H1 (cell line): ENCODE results near the gene MAP2K5. TPM values are rescaled to one million over a fixed set of nuclear protein-coding genes. Genes with fewer than 3 reads are reported as not detected.
A peak's percentile ranks its signal among the peaks of the same experiment; 100 is the strongest.

Source experiments
- CTCF ChIA-PET: fragments of 300-600 bp; sonication (Branson Sonifier 250); formaldehyde crosslinking; loops from one replicate; lab custom pipeline; 2021; ENCODE audit not compliant: partially characterized antibody; lab: Charles Lee
- POLR2A ChIA-PET: fragments of 300-600 bp; sonication (Branson Sonifier 250); formaldehyde crosslinking; loops from one replicate; lab custom pipeline; 2021; ENCODE audit warnings: inconsistent platforms; ENCODE audit not compliant: partially characterized antibody; lab: Charles Lee
- DNase-seq, 2 experiments: peaks; one replicate each; pipeline versions ENCODE4 v3.0.0 to v3.0.0-alpha.2; 2010 to 2022; ENCODE audit warnings: low spot score in 2 of 2, low read depth in 1 of 2, mixed read lengths in 1 of 2
- FAIRE-seq: peaks from 2 replicates; lab custom pipeline; 2011; peaks lifted over from hg19 to GRCh38; lab: Jason Lieb, UNC
- H2AFZ ChIP-seq: 2 replicates; pipeline ENCODE4 v1.8.1; 2012; ENCODE audit warnings: low read length, inconsistent platforms
- H2AK5ac ChIP-seq: 2 replicates; pipeline ENCODE4 v1.6.1; 2013; ENCODE audit warnings: low read depth, low read length
- H2BK120ac ChIP-seq: replicated peaks from 2 replicates; pipeline ENCODE3; 2013; ENCODE audit warnings: low read depth, low read length, inconsistent platforms
- H2BK12ac ChIP-seq: 2 replicates; pipeline ENCODE4 v1.6.1; 2013; ENCODE audit warnings: low read depth, low read length
- H2BK15ac ChIP-seq: 2 replicates; pipeline ENCODE4 v1.6.1; 2013; ENCODE audit warnings: low read length
- H2BK20ac ChIP-seq: 2 replicates; pipeline ENCODE4 v1.6.1; 2013; ENCODE audit warnings: low read length
- H2BK5ac ChIP-seq: 2 replicates; pipeline ENCODE4 v1.6.1; 2013; ENCODE audit warnings: low read depth, low read length
- H3K14ac ChIP-seq: 2 replicates; pipeline ENCODE4 v1.6.1; 2013; ENCODE audit warnings: inconsistent platforms; ENCODE audit not compliant: insufficient read length
- H3K18ac ChIP-seq: 2 replicates; pipeline ENCODE4 v1.6.1; 2013; ENCODE audit warnings: low read length; ENCODE audit errors: extremely low read depth
- H3K23ac ChIP-seq: 2 replicates; pipeline ENCODE4 v1.6.1; 2013; ENCODE audit warnings: inconsistent platforms; ENCODE audit not compliant: insufficient read length
- H3K23me2 ChIP-seq: 2 replicates; pipeline ENCODE4 v1.6.1; 2013; ENCODE audit warnings: low read depth, low read length
- H3K27ac ChIP-seq: 2 replicates; pipeline ENCODE4 v1.6.1; 2011; ENCODE audit warnings: low read depth, low read length, inconsistent platforms
- H3K27me3 ChIP-seq, 4 experiments: replicated peaks in 1 of 4; 1 replicate in 1 of 4; 2 replicates in 3 of 4; pipeline versions ENCODE4 v1.6.1 to v1.8.1; 2011 to 2013; ENCODE audit warnings: low read length in 3 of 4, mild to moderate bottlenecking in 3 of 4, inconsistent platforms in 2 of 4, mixed read lengths in 2 of 4, moderate library complexity in 1 of 4; ENCODE audit not compliant: control insufficient read depth in 3 of 4, insufficient read depth in 3 of 4; ENCODE audit errors: extremely low read depth in 1 of 4
- H3K36me3 ChIP-seq, 4 experiments: 2 replicates each; pipeline versions ENCODE4 v1.6.1 to v1.8.1; 2011 to 2013; ENCODE audit warnings: mild to moderate bottlenecking in 4 of 4, low read length in 3 of 4, moderate library complexity in 2 of 4, control low read depth in 1 of 4, inconsistent platforms in 1 of 4; ENCODE audit not compliant: insufficient read depth in 4 of 4, control insufficient read depth in 2 of 4
- H3K4ac ChIP-seq: replicated peaks from 2 replicates; pipeline ENCODE3; 2013; ENCODE audit warnings: low read length, low read depth, mixed read lengths, inconsistent platforms; ENCODE audit not compliant: insufficient read length
- H3K4me1 ChIP-seq, 4 experiments: replicated peaks in 1 of 4; 1 replicate in 1 of 4; 2 replicates in 3 of 4; pipeline versions ENCODE4 v1.6.1 to v1.8.1; 2011 to 2013; ENCODE audit warnings: low read length in 3 of 4, inconsistent platforms in 2 of 4, mixed read lengths in 1 of 4; ENCODE audit not compliant: insufficient read depth in 4 of 4, control insufficient read depth in 3 of 4
- H3K4me2 ChIP-seq, 2 experiments: 2 replicates each; pipeline versions ENCODE4 v1.6.1 to v1.8.1; 2011 to 2013; ENCODE audit warnings: low read depth in 2 of 2, low read length in 2 of 2, control low read depth in 1 of 2, inconsistent platforms in 1 of 2, mild to moderate bottlenecking in 1 of 2; ENCODE audit not compliant: insufficient read depth in 1 of 2
- H3K4me3 ChIP-seq, 4 experiments: fragments of 200-600, 300-600 bp in 1 of 4; sonication (generic), shearing (Covaris generic), sonication (Bioruptor Twin) in 1 of 4; 2 replicates each; pipeline versions ENCODE4 v1.5.1 to v1.8.1; 2011 to 2016; ENCODE audit warnings: low read length in 4 of 4, low read depth in 3 of 4, control low read depth in 2 of 4, inconsistent platforms in 2 of 4, mild to moderate bottlenecking in 2 of 4, mixed read lengths in 1 of 4, moderate library complexity in 1 of 4; ENCODE audit not compliant: insufficient read depth in 2 of 4; ENCODE audit errors: extremely low read depth in 1 of 4
- H3K56ac ChIP-seq: replicated peaks from 2 replicates; pipeline ENCODE3; 2013; ENCODE audit warnings: low read depth, mild to moderate bottlenecking, mixed read lengths, low read length, inconsistent platforms; ENCODE audit not compliant: insufficient read length
- H3K79me1 ChIP-seq: 2 replicates; pipeline ENCODE4 v1.6.1; 2013; ENCODE audit warnings: low read depth, low read length, control low read depth
- H3K79me2 ChIP-seq, 2 experiments: 2 replicates each; pipeline versions ENCODE4 v1.6.1 to v1.8.1; 2012 to 2013; ENCODE audit warnings: low read length in 2 of 2, mild to moderate bottlenecking in 2 of 2, inconsistent platforms in 1 of 2; ENCODE audit not compliant: insufficient read depth in 2 of 2, control insufficient read depth in 1 of 2
- H3K9ac ChIP-seq, 4 experiments: replicated peaks in 1 of 4; 1 replicate in 1 of 4; 2 replicates in 3 of 4; pipeline versions ENCODE4 v1.6.1 to v1.8.1; 2011 to 2013; ENCODE audit warnings: low read depth in 3 of 4, low read length in 3 of 4, control low read depth in 2 of 4, mild to moderate bottlenecking in 2 of 4, moderate library complexity in 2 of 4, inconsistent platforms in 1 of 4; ENCODE audit errors: extremely low read depth in 1 of 4
- H3K9me3 ChIP-seq, 2 experiments: 2 replicates each; pipeline versions ENCODE4 v1.6.1 to v1.8.1; 2012 to 2013; ENCODE audit warnings: mild to moderate bottlenecking in 2 of 2, moderate library complexity in 2 of 2, control low read depth in 1 of 2, inconsistent platforms in 1 of 2, low read depth in 1 of 2, low read length in 1 of 2, mixed read lengths in 1 of 2; ENCODE audit not compliant: insufficient read depth in 2 of 2
- H4K20me1 ChIP-seq, 2 experiments: replicated peaks in 1 of 2; 2 replicates each; pipeline versions ENCODE3 to v1.8.1; 2011 to 2013; ENCODE audit warnings: inconsistent platforms in 2 of 2, low read length in 2 of 2, mild to moderate bottlenecking in 1 of 2; ENCODE audit not compliant: insufficient read depth in 2 of 2, control insufficient read depth in 1 of 2
- H4K5ac ChIP-seq: 2 replicates; pipeline ENCODE4 v1.6.1; 2013; ENCODE audit warnings: low read length, low read depth, mixed read lengths, inconsistent platforms; ENCODE audit not compliant: insufficient read length
- H4K8ac ChIP-seq: 2 replicates; pipeline ENCODE4 v1.8.0; 2013; ENCODE audit warnings: mild to moderate bottlenecking, moderate library complexity, low read length, inconsistent platforms; ENCODE audit not compliant: insufficient read depth; ENCODE audit errors: extremely low read depth
- H4K91ac ChIP-seq: replicated peaks from 2 replicates; pipeline ENCODE3; 2013; ENCODE audit warnings: low read length, mixed read lengths, inconsistent platforms; ENCODE audit not compliant: insufficient read length
- CTBP2 ChIP-seq: IDR thresholded peaks from 2 replicates; pipeline ENCODE4 v1.7.0; 2011; ENCODE audit warnings: borderline replicate concordance, mild to moderate bottlenecking, moderate library complexity, mixed read lengths, low read length; ENCODE audit not compliant: insufficient read depth, insufficient read length
- KDM1A ChIP-seq: fragments of 200-600, 300-600 bp; sonication (generic); IDR thresholded peaks from 2 replicates; pipeline ENCODE4 v1.7.1; 2016; ENCODE audit warnings: mild to moderate bottlenecking, low read length, borderline replicate concordance
- MAX ChIP-seq: IDR thresholded peaks from 2 replicates; pipeline ENCODE4 v1.6.1; 2012; ENCODE audit warnings: inconsistent platforms
- USF2 ChIP-seq: IDR thresholded peaks from 2 replicates; pipeline ENCODE4 v1.6.1; 2011; ENCODE audit warnings: low read length, improper control_type of control experiment
- WGBS, 2 experiments: shearing (Covaris generic) in 1 of 2; methylation state at CpG; one replicate each; pipeline versions ENCODE4 v1.1.6 to v1.1.7; 2013 to 2015; ENCODE audit warnings: low lambda C conversion rate in 2 of 2, mixed read lengths in 2 of 2, inconsistent platforms in 1 of 2, low coverage in 1 of 2, missing lambda C conversion rate in 1 of 2; ENCODE audit not compliant: insufficient replicate concordance in 2 of 2, insufficient coverage in 1 of 2, insufficient read length in 1 of 2; ENCODE audit errors: extremely low coverage in 1 of 2, missing lambda C conversion rate in 1 of 2; 5-methylcytosine and 5-hydroxymethylcytosine counted together
- polyA plus RNA-seq, 7 experiments: library from polyadenylated mRNA; depleted of rRNA in 3 of 7; stranded (reverse) in 5 of 7; unstranded in 2 of 7; fragments of >200 nt in 5 of 7; fragments of 200-250 nt in 2 of 7; gene quantifications; 1 replicate in 5 of 7; 2 replicates in 1 of 7; 4 replicates in 1 of 7; pipeline versions ENCODE4 v1.2.1 to v1.2.3, GENCODE V29; 2011 to 2013; ENCODE audit warnings: missing spikeins in 2 of 7, mixed read lengths in 2 of 7
- total RNA-seq: library from RNA; stranded (reverse); fragmentation: NEBNext Ultra II Directional; extraction: Animal tissue kit (Norgen Biotek cat#: 25700); gene quantifications from 2 replicates; pipeline ENCODE4 v1.2.1, GENCODE V29; 2021

The MAP2K5 gene
- total and polyA plus RNA-seq, 2 of the 8 experiments (the other 6 are each of a cell fraction or from before 2014, with no cell fraction given) = 4.4 to 15.8 TPM

DNA sequence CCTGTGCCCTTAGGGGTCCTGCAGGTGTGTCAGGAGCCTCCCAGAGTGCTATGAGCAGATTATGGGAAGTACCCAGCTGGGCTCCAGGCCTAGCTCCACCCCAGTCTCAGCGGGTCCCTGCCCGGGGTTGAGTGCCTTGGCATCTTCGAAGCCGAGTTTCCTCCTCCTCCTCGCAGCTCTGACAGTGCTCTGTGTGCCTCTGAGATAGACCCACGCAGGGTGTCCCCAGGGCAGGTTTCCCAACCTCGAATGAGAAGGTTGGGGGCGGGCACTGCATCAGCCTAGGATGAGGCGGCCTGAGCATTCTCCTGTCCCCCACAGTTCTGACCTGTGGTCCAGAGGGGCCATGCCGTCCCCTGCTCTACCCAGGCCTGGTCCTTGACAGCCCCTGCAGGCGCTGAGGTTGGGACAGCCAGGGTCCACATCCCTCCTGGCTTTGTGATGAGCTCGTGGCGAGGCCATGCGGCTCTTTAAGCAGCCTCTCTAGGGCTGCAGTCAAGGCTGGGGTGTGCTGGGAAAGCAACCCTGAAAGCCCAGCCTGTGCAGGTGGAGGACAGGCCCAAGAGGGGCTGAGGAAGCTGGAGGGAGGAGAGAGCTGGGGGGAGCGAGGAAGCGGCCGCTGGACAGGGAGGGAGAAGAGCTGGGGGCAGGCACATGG lies 262.6 kb downstream of the MAP2K5 start:
- DNase-seq (peak in 1 of 2 experiments; percentile 49), FAIRE-seq (no peak)
- Histone ChIP-seq H4K8ac (no peak overlapping the region; the same call in none of the 2 replicates), H4K20me1 (peaks cover 0 to 2% of the 10 kb centered on the region in 2 experiments), H3K79me2 (no peaks in the 10 kb centered on the region), H2BK12ac (peak overlapping the region; percentile 84; the same call in 1 of the 2 replicates), H4K91ac (peak overlapping the region; percentile 12), H2AFZ (no peak overlapping the region), H3K4me1 (peaks cover 0 to 24% (median 15%) of the 10 kb centered on the region in 4 experiments; a peak in 6 of 7 replicates), H3K14ac (no peak overlapping the region), H3K9ac (no peak overlapping the region), H2BK5ac (peak overlapping the region; percentile 87; the same call in 1 of the 2 replicates), H2BK120ac (no peak overlapping the region), H3K56ac (no peak overlapping the region), H3K36me3 (no peaks in the 10 kb centered on the region), H2BK20ac (peak overlapping the region; percentile 23; the same call in 1 of the 2 replicates), H2AK5ac (no peak overlapping the region), H3K27ac (no peak overlapping the region), H3K23me2 (no peaks in the 10 kb centered on the region), H4K5ac (no peak overlapping the region), H3K79me1 (no peaks in the 10 kb centered on the region), H3K4me2 (peak overlapping the region in 1 of 2 experiments; percentile 30; a peak in 1 of 4 replicates), H3K23ac (no peak overlapping the region), H2BK15ac (peak overlapping the region; percentile 89; the same call in 1 of the 2 replicates), H3K9me3 (no peaks in the 10 kb centered on the region), H3K4me3 (no peak overlapping the region), H3K18ac (peak overlapping the region; percentile 81), H3K4ac (peak overlapping the region; percentile 79), H3K27me3 (no peaks in the 10 kb centered on the region; a peak in 2 of 7 replicates)
- TF ChIP-seq CTBP2 = no peak
- TF ChIP-seq KDM1A = no peak
- TF ChIP-seq MAX = 0 out of 2 replicates have a peak, but pooled peaks have one; percentile 20
- no peak for TF ChIP-seq USF2
- POLR2A ChIA-PET = interaction anchor here (1.0 kb wide), 1 partner anchor 12 kb away, joined by 3 read pairs; no protein-coding TSS in a partner anchor
- WGBS, 2 experiments = 83% methylated on average over 17 of the region's 17 CpGs; no CpG with 5 or more reads in 1 of the 2 experiments
- CTCF ChIA-PET = interaction anchor here (0.5 to 2.0 kb wide), 4 partner anchors 10 to 348 kb away, joined by 3 to 7 read pairs (median 4); no protein-coding TSS in a partner anchor
